COR-L47 (cell line): ENCODE data around the gene ACTL10.

Experiments used
- DNase-seq: peaks from one replicate; lab custom pipeline; 2025; lab: John Stamatoyannopoulos, UW

The ACTL10 gene

DNA sequence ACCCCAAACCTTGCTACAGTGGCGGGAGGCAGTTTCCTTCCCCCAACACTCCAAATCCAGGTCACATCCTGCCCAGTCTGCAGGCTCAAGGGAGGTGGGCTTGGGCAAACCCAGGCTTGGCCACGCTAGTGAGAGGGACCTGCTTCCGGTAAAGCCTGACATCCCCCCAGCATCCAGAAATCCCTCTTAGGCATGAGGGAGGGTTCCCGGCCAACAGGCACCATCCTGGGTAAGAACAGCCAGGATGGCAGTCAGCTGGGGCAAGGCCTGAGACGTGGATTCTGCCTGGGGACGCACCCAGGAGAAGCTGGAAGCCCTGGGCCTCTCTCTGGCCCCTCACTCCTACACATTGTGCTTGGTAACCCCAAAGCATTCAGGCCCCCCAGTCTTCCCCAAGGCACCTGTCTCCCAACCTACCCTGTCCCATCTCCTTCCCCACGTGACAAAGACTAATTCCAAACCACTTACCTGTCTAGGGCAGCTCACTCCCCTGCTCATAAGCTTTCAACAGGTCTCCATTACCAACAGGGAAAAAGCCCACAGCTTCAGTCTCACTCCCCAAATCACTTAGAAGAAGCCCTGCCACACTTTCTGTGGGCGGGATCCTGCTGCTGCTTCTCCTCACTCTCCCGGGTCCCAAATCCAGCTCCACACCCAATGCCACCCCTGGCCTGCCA, 2.5 kb upstream of the ACTL10 start:
- no peak for DNase-seq

DNA sequence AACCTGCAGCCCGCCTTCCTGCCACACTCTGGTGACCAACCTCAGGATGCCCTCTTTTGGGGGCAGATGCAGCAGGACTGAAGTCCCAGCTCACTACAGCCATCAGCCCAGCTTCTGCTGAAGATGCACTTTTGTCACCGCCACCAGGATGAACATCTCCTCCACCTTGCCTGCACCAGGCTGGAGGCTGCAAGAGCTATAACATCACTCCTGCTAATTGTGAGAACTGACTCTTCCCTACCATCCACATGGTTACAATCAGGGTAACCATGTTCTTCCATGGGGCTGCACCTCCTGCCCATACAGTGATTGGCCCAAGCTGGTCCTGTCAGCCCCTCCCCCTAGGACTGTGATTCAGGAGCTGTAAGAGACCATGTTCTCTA, 2.0 kb upstream of the ACTL10 start:
- DNase-seq, result no peak

DNA sequence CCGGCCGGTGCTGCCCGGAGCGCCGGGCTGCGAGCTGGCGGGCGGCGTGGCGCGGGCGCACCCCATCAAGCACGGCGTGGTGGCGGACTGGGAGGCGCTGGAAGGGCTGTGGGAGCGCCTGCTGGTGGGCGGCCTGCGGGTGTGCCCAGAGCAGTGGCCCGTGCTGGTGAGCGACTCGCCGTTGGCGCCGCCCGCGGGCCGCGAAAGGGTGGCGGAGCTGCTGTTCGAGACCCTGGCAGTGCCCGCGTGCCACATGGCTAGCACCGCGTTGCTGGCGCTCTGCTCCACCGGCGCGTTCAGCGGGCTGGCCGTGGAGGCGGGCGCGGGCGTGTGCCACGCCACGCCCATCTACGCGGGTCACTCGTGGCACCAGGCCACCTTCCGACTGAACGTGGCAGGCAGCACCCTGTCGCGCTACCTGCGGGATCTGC, 517 bp downstream of the ACTL10 start:
- DNase-seq, result no peak

DNA sequence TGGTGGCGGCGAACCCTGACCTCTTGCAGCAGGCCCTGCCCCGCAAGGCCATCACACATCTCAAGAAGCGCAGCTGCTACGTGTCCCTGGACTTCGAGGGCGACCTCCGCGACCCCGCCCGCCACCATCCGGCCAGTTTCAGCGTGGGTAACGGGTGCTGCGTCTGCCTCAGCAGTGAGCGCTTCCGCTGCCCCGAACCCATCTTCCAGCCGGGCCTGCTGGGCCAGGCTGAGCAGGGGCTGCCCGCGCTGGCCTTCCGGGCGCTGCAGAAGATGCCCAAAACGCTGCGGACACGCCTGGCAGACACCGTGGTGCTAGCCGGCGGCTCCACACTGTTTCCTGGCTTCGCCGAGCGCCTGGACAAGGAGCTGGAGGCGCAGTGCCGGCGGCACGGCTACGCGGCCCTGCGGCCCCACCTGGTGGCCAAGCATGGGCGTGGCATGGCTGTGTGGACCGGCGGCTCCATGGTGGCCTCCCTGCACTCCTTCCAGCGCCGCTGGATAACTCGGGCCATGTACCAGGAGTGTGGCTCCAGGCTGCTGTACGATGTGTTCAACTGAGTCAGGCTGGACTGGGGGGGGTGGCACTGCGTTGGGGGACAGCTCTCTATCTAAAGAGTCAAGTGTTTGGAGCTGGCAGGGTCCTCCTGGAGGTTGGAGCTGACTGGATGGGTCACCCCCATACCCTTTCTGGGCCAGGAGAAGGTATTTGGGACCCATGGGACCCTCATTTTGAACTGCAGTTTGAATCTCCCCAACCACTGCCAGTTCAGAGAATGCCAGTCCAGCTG, 1.1 kb downstream of the ACTL10 start:
- DNase-seq, result peak; percentile 55

DNA sequence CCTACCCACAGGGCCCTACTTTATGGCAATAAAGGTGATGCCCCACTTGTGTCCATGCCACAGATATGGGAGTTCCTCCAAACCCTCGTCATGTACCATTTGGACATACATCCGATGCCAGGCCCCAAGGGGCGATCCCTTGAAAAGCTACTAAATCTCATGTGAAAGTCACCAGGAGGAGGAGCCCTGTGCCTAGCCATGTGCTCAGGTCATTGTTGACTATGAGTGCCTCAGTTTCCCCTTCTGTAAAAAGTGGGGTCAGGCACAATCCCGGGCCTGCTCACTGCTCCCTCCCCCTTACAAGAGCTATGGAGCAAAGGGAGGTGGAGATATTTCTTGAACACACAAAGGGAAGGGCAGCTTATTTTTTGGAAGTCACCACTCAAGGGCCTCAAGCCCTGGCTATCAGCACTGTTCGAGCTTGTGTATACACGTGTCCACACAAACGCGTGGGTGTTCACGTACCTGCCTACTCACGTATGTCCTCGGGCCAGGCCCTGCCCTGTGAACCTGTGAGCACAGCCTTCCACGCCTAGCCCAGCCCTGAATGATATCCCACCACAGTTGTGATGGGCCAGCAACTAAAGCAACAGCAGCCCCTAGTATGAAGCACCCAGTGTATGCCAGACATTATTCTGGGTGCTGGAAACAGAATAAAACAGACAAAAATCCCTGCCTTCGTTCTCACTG, 1.9 kb downstream of the ACTL10 start:
- no peak for DNase-seq

DNA sequence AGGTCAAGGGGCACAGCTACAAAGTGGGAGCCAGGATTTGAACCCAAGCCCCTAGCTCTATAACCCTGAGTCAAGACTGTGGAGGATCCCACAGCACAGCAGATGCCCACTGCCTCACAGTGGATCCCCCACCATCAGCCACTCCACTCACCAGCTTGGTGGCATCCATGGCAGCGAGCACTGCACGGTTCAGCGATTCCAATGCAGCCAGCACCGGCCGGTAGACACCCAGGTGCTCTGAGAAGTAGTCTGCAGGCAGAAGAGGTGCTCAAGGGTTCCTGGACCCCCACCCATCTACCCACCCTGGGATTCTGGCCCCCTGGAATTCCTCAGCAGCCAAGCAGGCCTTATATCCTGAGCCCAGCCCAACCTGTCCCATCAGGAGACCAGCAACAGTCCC, 2.5 kb downstream of the ACTL10 start:
- no peak for DNase-seq

DNA sequence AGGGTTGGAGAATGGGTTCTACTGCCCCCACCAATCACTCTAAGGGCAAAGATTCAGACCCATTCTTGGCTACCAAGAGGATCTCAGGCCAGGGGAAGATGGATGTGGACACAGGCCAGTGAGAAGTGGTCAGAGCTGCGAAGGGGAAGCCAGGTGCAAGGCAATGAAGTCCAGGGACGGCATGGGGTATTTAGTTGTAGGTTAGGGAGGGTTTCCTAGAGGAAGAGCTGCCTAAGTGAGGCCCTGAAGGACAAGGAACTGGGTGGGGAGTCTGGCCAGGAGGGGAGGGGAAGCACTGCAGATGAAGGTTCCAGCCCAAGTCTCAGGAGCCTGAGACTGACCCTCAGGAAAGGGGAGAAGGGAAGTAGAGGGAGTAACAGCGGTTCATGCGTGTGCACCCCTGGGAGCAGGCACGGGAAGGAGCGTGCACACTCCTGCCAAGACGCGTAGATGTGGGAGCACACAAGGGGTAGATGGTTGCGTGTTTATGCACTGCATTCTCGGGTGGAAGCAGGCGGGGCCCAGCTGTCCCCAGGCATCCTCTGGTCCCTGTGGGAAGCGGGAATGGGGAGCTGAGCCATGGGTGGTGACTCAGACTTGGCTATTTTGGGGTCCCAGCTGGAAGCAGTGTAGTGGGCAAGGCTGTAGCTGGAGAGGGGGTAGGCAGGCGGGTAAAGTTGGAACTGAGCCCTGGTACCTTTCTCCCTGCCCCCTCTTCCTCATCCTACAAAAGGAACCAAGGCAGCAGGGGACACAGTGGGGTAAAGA, 3.3 kb downstream of the ACTL10 start:
- no peak for DNase-seq

DNA sequence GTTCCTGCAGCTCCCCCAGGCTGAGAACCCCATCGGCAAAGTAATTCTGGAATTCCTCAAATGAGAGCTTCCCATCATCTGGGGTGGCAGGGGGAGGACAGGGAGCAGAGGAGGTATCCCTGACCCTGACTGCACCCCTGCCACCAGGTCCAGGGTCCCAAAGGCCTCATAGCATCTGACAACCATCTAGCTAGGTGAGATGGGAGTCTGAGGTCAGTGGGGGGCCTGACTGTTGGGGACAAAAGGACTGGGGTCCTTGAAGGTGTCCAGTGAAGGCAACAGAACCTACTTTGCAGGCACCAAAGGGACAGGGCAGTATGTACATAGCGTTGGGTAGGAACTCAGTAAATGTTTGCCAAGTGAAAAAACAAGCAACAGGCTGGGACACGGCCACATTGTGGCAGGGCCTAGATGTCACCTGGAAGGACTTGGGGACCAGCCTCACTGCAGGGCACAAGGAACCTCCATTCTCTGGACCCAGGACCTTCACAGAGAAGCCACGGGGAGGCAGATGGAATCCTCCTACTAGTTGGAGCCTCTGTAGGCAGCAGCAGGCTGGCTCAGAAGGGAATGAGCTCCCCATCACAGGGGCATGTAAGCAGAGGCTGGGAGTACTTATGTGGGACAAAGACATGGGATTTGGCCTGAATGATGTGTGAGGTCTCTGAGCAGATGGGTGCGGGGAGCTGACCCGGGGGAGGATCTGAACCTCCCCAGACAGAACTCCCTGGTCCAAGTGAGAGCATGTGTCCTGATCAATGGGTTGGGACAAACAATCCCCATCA, 4.2 kb downstream of the ACTL10 start:
- no peak for DNase-seq

DNA sequence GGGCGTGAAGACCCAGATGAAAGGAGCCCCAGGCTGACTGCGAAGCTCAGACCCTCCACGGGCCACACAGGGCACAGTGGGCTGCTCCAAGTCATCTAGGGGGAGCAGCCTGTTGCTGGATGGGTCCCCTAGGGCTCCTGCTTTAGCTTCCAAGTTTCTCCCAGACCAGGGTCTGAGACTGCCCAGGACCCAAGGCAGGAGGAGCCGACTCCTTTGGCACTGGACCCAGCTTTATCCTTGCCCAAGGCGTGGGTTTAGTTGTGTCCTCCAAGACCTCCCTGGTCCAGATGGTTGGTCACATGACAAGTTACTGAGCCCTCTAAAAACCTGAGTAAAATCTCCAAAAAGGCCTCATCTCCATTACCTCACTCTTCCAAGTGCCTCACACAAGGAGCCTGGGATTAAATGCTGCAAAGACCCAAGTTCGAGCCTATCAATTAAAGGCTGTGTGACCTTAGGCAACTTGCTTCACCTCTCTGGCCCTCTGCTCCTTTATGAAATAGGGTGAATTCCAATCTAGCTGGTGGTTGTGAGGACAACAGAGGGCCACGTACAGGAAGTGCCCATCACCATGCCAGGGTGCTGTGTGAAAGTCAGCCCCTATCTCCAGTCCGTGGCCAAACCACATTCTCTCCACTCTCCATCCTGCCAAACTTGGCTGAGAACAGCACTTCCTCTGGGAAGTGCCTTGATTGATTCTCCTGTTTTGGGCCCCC, 5.0 kb downstream of the ACTL10 start:
- no peak for DNase-seq

DNA sequence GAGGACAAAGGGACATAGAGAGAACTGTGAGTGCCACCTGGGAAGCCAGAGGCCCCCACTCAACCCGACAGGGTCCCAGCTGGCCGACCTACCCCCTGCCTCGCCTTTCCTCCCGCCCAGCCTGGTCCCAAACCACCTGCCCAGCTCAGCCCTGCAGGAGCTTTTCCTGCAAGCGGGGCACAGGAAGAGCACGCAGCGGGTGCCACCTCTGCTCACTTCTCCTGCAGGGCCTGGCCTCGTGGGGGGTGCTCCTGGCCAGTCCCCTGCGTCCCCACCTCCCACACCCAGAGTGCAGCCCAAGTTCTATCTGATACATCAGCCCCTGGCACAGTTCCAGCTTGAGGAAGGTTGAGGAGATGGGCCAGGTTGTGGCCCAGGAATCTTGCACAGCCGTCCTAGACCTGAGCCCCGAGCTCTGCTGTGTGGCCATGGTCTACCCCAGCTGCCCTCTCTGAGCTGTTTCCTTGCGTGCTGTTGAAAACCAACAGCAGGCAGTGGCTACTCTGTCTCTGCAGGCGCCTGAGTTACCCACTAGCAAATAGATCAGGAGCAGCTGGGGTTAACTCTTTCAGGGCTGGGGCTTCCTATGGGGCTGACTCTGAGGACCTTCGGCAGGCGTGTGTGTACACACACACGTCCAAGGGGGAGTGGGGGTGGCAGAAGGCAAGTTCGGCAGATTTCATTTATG, 5.8 kb downstream of the ACTL10 start:
- DNase-seq, result peak; percentile 87

DNA sequence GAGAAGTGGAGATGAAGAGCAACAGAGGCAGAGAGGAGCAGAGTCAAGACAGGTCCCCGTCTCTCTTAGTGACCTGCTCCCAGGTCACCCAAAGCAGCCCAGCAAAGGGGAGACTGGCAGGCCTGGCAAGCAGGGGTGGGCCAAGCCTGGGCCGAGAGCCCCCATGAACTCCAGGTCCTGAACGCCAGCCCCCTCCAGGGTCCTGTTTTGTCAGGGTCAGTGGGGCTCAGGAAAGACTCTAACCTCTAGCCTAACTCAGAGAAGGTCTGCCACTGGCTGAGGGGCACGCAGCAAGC, 6.3 kb downstream of the ACTL10 start:
- no peak for DNase-seq

DNA sequence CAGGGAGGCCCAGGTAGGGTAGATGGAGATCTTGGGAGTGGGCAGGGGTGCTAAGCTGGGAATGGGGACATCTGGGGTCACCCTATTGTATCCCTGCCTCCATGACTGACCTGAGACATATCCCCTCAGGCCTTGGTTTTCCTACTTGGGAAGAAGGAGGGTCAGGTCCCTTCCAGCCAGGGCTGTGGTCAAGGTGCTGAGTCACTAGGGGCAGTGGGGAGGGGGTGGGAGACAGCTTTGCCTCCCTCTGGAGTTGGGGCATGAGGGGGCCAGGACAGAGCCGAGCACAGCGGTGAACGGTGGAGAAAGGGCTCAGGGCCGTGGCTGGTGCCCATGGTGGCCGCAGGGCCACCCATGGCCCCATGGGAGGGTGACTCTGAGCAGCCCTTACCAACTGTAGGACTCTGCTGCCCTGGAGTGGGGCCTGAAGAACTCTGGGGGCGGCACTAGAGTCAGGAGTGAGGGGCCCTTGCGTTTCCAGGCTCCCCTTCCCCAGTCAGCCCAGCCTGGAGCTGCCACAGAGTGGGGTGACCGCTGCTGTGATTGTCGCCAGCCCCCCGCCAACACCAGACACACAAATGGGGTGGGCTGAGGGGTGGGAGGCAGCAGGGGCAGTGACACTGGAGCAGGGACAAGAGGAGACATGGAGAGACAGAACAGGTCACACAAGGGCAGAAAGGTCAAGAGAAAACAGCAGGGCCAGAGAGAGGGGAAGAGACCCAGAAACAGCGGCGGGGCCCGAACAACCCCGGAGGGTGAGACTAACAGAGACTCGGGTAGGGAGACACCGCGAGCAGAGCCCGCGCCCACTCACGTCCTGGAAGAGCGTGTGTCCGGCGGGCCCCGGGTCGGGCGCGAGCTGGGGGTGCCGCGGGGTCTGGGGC, 6.9 kb downstream of the ACTL10 start:
- DNase-seq, result no peak

DNA sequence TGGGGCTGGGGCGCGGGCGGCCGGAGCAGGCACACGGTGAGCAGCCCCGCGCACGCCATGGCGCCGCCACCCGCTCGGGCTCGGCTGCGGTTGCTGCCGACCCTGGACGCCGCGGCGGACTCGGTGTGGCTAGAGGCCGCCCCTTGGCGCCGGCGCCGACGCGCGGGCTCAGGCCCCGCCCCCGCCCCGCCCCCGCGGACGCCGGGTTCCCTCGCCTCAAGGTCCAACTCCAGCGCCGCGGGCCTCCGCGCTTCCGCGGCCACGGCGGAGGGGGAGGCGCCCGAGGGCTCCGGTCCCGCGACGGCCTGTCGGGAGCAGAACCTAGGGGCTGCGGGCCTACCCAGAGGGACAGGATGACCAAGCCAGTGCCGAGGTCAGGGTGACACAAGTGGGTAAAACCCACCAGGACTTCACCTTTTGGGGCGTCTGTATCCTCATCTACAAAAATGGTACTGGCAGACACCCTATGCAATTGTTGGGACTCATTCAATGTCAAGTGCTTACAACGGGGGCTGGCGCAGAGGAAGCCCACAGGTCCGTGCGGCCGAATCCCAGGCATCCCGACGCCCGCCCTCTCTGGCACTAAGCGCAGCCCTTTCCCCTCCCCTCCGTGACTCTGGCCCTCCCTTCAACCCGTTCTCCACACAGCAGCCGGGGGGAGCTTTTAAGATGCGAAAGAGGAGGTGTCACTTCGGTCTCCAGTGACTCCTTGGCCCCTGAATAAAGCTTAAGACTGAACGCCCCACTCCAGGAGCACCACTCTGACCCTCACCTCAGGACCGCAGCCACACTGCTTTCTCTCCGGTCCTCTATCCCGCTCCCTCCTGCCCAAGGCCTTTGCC, 7.8 kb downstream of the ACTL10 start, which contains the start of gene NECAB3:
NECAB3 (minus strand) TSS at position 135 of the 842 bp plus-strand sequence; CDS start at position 59, 76 bp downstream.
- DNase-seq, result peak; percentile 54

DNA sequence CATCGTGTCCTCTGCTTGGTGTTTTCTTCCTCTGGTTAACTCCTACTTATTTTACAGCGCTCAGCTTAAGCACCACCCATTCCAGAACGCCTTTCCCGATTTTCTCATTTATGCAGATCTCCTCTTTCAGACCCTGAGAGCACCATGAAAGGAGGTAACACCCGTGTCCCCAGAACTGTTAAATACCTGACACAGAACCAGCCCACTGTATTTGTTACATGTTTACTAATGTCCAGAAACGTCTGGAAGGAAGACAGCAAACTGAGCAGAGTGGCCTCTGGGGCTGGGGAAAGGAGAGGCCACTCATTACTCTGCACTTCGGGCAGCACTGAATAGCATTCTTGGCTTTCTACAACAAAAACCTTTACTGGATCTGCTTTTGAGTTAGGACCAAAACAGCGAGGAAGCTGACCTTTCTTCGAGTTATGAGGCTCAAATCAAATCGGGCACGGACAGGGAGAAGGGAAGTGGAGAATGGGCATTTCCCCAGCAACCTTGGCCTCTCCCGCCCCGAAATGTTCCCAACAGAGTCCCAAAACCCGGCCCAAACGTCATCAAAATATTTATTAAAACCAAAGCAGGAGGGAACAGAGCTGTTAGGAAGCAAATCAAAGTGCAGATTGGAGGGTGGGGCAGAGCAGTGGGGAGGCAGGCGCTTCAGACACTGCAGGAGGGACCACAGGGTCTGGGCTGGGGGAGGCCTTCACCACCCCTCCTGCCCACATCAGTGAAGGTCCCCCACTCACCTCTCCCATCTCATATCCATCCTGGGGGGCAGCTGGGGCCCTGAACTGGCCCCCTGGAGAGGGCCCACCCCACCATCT, 8.6 kb downstream of the ACTL10 start:
- no peak for DNase-seq

DNA sequence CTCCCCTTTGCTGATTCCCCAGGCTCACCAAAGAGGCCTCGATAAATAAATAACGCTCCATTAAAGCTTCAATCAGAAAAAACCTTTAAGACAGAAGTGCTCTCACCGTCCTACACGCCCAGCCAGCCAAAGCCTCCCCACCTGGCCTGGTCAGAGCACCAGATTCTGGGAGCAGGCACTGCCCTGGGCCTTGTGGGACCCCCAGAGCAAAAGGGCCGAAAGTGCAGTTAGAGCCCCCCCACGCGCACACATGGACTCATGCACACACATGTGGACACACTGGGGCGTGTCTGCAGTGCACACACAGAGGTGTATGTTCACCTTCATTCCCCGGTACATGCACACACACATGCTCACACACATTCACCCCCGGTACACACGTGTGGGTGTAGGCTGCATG, 9.4 kb downstream of the ACTL10 start:
- DNase-seq, result no peak

DNA sequence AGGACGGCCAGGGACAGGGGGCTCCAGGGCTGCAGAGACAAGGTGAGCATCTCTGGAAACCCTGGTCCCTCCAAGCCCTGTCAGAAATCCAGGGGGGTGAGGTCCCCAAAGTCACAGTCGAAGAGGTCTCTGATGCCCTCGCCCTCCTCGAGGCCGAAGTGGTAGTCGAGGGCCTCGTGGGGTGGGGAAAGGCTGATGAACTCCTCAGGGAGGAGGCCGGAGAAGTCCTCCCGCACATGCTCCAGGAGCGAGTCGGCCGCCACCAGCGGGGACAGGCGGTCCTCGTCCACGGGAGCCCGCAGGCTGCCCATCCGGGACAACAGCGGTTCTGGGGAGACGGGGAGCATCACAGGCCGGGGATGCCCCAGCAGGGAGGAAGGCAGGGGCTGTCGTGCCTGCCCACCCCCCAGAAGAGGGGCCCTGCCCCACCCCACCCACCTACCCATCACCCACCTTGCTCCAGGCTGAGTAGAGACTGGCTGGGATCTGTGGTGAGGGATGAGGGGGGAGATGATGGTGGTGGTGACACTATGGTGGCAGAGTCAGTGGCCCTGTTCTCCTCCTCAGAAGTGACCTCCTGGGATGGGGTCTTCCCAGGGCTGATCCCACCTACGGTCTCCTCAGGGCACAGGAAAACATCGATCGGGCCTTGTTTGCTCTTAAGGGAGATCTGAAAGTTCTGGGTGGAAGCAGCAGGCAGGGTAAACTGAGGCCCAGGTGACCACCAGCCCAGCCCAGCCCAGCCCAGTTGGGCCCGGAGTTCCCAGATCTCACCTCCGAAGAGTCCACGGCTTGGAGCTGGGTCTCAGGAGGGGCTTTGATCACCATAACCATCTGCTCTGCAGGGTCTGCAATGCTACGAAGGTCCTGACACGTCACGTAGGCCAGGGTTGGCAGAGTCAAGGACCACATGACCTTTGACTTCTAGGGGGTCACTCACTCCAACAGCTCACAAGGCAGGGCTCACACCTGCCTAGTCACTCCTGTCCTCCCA, 10.2 kb downstream of the ACTL10 start:
- no peak for DNase-seq
